Colonic mucosa (tissue), 4 donors: Measurements from ENCODE around the gene GCA. TPM values are rescaled to one million over a fixed set of nuclear protein-coding genes. Genes with fewer than 3 reads are reported as not detected.

Source experiments
- DNase-seq: peaks from one replicate; pipeline ENCODE4 v3.0.0-alpha.2; 2020
- H3K27ac ChIP-seq: fragments of 200-600 bp; one replicate; pipeline ENCODE4 v1.8.0; 2021
- H3K27me3 ChIP-seq: fragments of 200-600 bp; one replicate; pipeline ENCODE4 v1.8.0; 2021
- H3K36me3 ChIP-seq: fragments of 200-600 bp; one replicate; pipeline ENCODE4 v1.8.0; 2021
- H3K4me1 ChIP-seq: fragments of 200-600 bp; one replicate; pipeline ENCODE4 v1.8.0; 2021; ENCODE audit warnings: mild to moderate bottlenecking
- H3K4me3 ChIP-seq: fragments of 200-600 bp; one replicate; pipeline ENCODE4 v1.8.0; 2021
- H3K9ac ChIP-seq, 2 donors: one replicate each; pipeline ENCODE4 v1.7.0; 2013; ENCODE audit warnings: control low read depth in 2 of 2, low read depth in 2 of 2, low read length in 2 of 2
- H3K9me3 ChIP-seq: fragments of 200-600 bp; one replicate; pipeline ENCODE4 v1.8.0; 2021
- intact Hi-C: fragments of 100-400 bp; cut with DNase I; formaldehyde crosslinking; loops from one replicate; pipeline ENCODE4 v1.14.1; 2022
- total RNA-seq, 2 donors: library from RNA; stranded (reverse); fragmentation: NEBNext Ultra II Directional in 1 of 2; extraction: Animal tissue kit (Norgen Biotek cat#: 25700) in 1 of 2; gene quantifications; one replicate each; pipeline ENCODE4 v1.2.1, GENCODE V29; 2021
- TF ChIP-seq, protein P1 (sequence below): fragments of 200-600 bp; IDR thresholded peaks from one replicate; pipeline ENCODE4 v1.8.0; 2022; ENCODE audit warnings: antibody characterized with exemption, mild to moderate bottlenecking
- donor health status: healthy.
- donor health status: DM: no; HTN: no; CAD: no.
- donor health status: DM: no; HTN: no; CAD: no.

The GCA gene
- total RNA-seq, 2 donors from 2014 or later, result 22.1 to 30.9 TPM

DNA sequence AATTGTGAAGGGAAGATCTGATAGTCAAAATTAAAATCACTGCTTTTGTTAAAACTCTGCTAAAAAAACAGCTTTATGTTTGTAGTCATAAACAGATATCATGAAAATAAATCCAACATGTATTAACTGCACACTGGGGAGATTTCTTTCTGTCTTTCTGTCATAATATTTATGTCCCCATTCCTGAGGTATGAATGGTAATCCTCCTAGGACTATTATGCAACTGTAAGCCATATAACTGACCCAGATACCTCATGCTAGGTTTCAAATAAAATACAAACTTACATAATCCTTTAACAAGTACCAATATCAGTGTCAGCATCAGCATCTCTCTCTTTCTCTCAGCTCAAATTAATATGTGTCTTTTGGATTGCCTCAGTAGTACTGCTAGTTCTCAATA, 43.7 kb upstream of the GCA start:
- intact Hi-C loops, result no loop called here

DNA sequence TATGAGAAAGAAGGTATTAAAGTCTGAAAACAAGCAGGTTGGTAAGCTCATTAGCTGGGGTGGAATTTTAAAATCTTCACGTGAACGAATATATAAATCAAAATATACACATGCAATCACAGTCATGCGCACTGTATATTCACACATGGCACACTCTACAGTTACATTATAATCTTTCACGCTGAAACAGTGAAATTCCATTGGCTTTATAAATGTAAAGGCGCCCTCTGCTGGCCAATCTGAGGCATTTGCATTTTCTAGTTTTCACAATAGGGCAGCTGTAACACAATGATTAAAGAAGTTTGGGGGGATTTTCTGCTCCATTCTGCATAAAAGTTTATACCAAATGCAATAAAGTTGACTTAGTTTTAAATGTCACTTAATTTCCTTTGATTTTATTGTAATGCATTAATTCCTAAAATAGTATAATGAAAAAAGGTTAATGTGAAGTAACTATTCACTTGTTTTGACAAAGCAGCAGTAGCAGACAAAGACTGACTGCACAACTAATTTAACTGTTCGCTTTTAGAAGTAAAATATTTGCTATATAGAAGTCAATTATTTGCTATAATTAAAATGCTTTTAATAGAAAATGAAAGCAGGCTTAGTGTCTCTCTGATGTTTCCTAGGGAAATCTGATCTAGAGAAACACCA, 42.7 kb upstream of the GCA start:
- intact Hi-C loops, result no loop called here
- Histone ChIP-seq H3K27ac (no peak overlapping the region), H3K27me3 (no peaks in the 10 kb centered on the region), H3K9ac (no peak overlapping the region), H3K4me1 (no peaks in the 10 kb centered on the region), H3K36me3 (no peaks in the 10 kb centered on the region), H3K9me3 (no peaks in the 10 kb centered on the region), H3K4me3 (no peak overlapping the region)
- no peak for DNase-seq
- TF ChIP-seq, protein P1, sequence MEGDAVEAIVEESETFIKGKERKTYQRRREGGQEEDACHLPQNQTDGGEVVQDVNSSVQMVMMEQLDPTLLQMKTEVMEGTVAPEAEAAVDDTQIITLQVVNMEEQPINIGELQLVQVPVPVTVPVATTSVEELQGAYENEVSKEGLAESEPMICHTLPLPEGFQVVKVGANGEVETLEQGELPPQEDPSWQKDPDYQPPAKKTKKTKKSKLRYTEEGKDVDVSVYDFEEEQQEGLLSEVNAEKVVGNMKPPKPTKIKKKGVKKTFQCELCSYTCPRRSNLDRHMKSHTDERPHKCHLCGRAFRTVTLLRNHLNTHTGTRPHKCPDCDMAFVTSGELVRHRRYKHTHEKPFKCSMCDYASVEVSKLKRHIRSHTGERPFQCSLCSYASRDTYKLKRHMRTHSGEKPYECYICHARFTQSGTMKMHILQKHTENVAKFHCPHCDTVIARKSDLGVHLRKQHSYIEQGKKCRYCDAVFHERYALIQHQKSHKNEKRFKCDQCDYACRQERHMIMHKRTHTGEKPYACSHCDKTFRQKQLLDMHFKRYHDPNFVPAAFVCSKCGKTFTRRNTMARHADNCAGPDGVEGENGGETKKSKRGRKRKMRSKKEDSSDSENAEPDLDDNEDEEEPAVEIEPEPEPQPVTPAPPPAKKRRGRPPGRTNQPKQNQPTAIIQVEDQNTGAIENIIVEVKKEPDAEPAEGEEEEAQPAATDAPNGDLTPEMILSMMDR, result peak; percentile 91

More for the DNA sequence above, 43.7 kb upstream of the GCA start:
- TF ChIP-seq, protein P1, result no peak
- no peak overlapping the region for H3K9ac ChIP-seq
- H3K36me3 ChIP-seq, result no peaks in the 10 kb centered on the region
- no peak overlapping the region for H3K4me3 ChIP-seq
- no peaks in the 10 kb centered on the region for H3K4me1 ChIP-seq
- no peaks in the 10 kb centered on the region for H3K9me3 ChIP-seq
- no peak overlapping the region for H3K27ac ChIP-seq
- no peaks in the 10 kb centered on the region for H3K27me3 ChIP-seq
- DNase-seq, result no peak

DNA sequence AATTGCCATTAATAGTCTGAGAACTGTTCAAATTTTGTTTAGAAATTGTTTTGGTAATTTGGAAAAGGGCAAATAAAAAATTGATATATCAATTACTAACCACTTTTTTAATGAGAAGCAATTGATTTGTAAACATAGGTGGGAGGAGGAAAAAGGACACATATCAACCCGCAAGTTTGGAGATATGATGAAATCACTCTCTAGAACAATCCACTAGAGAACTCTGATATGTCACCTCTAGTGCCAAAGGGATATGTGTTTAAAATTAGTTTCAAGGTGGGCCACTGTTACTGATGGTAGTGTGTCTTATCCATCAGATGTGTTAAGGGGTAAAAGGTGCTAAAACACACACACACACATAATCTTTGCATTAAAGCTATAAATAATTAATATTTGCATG, 42.1 kb upstream of the GCA start:
- intact Hi-C loops, result no loop called here

DNA sequence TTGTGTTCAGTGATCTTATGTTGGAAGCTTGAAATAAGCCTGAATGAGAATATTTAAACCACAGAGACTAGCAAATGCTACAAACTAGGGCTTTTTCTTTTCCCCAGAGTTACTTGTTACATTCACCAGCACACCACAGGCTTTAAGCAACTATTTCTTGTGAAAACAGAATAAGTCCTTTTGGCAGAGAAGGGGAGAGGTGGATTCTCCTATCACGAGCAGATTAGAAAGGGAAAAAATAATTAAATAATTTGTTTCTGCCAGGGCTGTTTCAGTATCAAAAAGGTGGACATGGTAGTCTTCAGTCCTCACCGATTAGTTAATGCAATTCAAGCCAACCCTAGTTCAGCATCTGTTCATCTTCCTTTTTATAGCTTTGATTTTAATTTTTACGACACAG, 38.0 kb upstream of the GCA start:
- no peaks in the 10 kb centered on the region for H3K9me3 ChIP-seq
- TF ChIP-seq, protein P1, result no peak
- intact Hi-C loops, result no loop called here
- no peak overlapping the region for H3K4me3 ChIP-seq
- H3K4me1 ChIP-seq, result no peaks in the 10 kb centered on the region
- H3K9ac ChIP-seq, result no peak overlapping the region
- no peaks in the 10 kb centered on the region for H3K27me3 ChIP-seq
- no peak overlapping the region for H3K27ac ChIP-seq
- no peak for DNase-seq
- H3K36me3 ChIP-seq, result no peaks in the 10 kb centered on the region

More for the DNA sequence above, 42.1 kb upstream of the GCA start:
- no peaks in the 10 kb centered on the region for H3K27me3 ChIP-seq
- no peak overlapping the region for H3K4me3 ChIP-seq
- no peak overlapping the region for H3K9ac ChIP-seq
- no peaks in the 10 kb centered on the region for H3K36me3 ChIP-seq
- no peak overlapping the region for H3K27ac ChIP-seq
- TF ChIP-seq, protein P1, result no peak
- H3K4me1 ChIP-seq, result no peaks in the 10 kb centered on the region
- no peak for DNase-seq
- H3K9me3 ChIP-seq, result no peaks in the 10 kb centered on the region

DNA sequence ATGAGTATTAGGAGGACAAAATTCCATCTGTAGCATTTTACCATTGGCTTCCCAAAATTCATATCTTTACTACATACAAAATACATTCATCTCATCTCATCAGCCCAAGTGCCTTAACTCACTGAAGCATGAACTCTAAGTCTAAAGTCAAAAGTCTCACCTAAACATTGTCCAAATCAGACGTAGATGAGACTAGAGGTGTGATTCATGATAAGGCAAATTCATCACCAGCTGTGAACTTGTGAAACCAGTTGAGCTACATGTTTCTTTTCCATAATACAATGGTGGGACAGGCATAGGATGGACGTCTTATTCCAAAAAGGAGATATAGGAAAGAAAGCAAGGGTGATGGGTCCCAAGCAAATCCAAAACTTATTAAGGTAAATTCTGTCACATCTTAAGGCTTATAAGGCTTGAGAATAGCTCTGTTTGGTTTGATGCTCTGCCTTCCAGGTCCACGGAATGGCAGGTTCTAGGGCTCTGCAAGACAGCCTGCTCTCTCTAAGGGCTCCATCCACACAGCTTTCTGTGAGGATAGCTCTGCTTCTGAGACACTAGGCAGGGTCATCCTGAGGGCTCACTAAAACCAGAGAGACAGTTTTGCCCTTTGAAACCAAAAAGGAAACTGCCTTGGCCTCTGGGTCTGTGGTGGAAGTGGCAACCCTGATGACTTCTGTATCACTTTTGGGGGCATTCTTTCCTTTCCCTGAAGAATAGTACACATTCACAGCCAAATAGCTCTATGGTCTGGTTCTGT, 35.0 kb upstream of the GCA start:
- Histone ChIP-seq H3K27ac (no peak overlapping the region), H3K4me3 (no peak overlapping the region)
- TF ChIP-seq, protein P1, result no peak

More for the DNA sequence above, 35.0 kb upstream of the GCA start:
- H3K4me1 ChIP-seq, result no peaks in the 10 kb centered on the region
- no peaks in the 10 kb centered on the region for H3K36me3 ChIP-seq
- DNase-seq, result no peak
- H3K9ac ChIP-seq, result no peak overlapping the region
- no peaks in the 10 kb centered on the region for H3K9me3 ChIP-seq
- no peaks in the 10 kb centered on the region for H3K27me3 ChIP-seq
- intact Hi-C loops, result no loop called here
